Mesendoderm (in vitro differentiated cells): ENCODE measurements around the gene GALNT13.

ENCODE experiments used
- DNase-seq: peaks from one replicate; pipeline ENCODE4 v3.0.0; 2013
- H2AK5ac ChIP-seq: 2 replicates; pipeline ENCODE4 v1.6.1; 2013; ENCODE audit warnings: low read length, inconsistent platforms
- H2BK120ac ChIP-seq: 2 replicates; pipeline ENCODE4 v1.6.1; 2013; ENCODE audit warnings: low read depth, mild to moderate bottlenecking, low read length, moderate library complexity, mixed read lengths
- H2BK15ac ChIP-seq: replicated peaks from 2 replicates; pipeline ENCODE4 v1.6.1; 2013; ENCODE audit warnings: low read depth, mild to moderate bottlenecking, moderate library complexity
- H2BK5ac ChIP-seq: 2 replicates; pipeline ENCODE4 v1.6.1; 2013; ENCODE audit warnings: low read length, inconsistent platforms
- H3K18ac ChIP-seq: 2 replicates; pipeline ENCODE4 v1.6.1; 2013; ENCODE audit warnings: mild to moderate bottlenecking, low read length, mixed read lengths
- H3K23ac ChIP-seq: one replicate; pipeline ENCODE4 v1.6.1; 2013; ENCODE audit warnings: low read length
- H3K27ac ChIP-seq: 2 replicates; pipeline ENCODE4 v1.5.1; 2013; ENCODE audit warnings: low read depth, mild to moderate bottlenecking, inconsistent platforms, low read length, moderate library complexity
- H3K27me3 ChIP-seq: 2 replicates; pipeline ENCODE4 v1.6.1; 2013; ENCODE audit warnings: low read length, control low read depth, mild to moderate bottlenecking, inconsistent platforms; ENCODE audit not compliant: insufficient read depth, poor library complexity
- H3K36me3 ChIP-seq: 2 replicates; pipeline ENCODE4 v1.6.1; 2013; ENCODE audit warnings: low read length, inconsistent platforms; ENCODE audit not compliant: control insufficient read depth, insufficient read depth
- H3K4ac ChIP-seq: one replicate; pipeline ENCODE4 v1.6.1; 2013; ENCODE audit warnings: low read depth, mild to moderate bottlenecking, low read length, moderate library complexity
- H3K4me1 ChIP-seq: 2 replicates; pipeline ENCODE4 v1.6.1; 2013; ENCODE audit warnings: low read depth, low read length, inconsistent platforms; ENCODE audit not compliant: control insufficient read depth
- H3K4me2 ChIP-seq: 2 replicates; pipeline ENCODE4 v1.6.1; 2013; ENCODE audit warnings: low read length
- H3K4me3 ChIP-seq: 2 replicates; pipeline ENCODE4 v1.5.1; 2013; ENCODE audit warnings: mild to moderate bottlenecking, low read length
- H3K56ac ChIP-seq: one replicate; pipeline ENCODE4 v1.6.1; 2013; ENCODE audit warnings: low read length
- H3K79me1 ChIP-seq: 2 replicates; pipeline ENCODE4 v1.6.1; 2013; ENCODE audit warnings: low read length, inconsistent platforms
- H3K79me2 ChIP-seq: 2 replicates; pipeline ENCODE4 v1.6.1; 2013; ENCODE audit warnings: mild to moderate bottlenecking, low read length; ENCODE audit not compliant: control insufficient read depth, insufficient read depth
- H3K9ac ChIP-seq: 2 replicates; pipeline ENCODE4 v1.6.1; 2013; ENCODE audit warnings: low read length, inconsistent platforms
- H4K5ac ChIP-seq: one replicate; pipeline ENCODE4 v1.6.1; 2013; ENCODE audit warnings: low read length
- H4K8ac ChIP-seq: one replicate; pipeline ENCODE4 v1.6.1; 2013; ENCODE audit warnings: low read depth, mild to moderate bottlenecking, control low read depth, low read length, moderate library complexity
- WGBS: extraction: QIAGEN DNeasy Blood & Tissue Kit; methylation state at CpG from one replicate; pipeline ENCODE4 v1.1.7; 2013; ENCODE audit warnings: low lambda C conversion rate, missing lambda C conversion rate; ENCODE audit not compliant: insufficient coverage; ENCODE audit errors: extremely low coverage; 5-methylcytosine and 5-hydroxymethylcytosine counted together

Gene GALNT13

DNA sequence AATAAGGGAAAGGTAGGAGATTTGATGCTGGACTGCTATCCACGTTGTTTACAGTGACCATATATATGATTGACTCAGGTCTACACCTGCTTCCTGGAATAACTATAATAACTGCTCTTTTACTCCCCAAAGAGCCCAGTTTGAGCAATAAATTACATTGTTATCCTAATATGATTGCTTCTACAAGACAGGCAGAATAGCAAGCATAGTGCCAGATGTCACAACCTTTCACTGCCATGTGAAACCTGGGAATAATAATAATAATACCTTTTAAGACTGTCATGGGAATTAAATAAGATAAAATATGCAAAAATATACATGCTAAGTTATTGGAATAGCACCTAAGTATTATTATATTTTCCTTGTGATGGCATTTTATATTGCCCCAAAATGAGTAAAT, 298.7 kb downstream of the GALNT13 start:
- H3K4ac ChIP-seq = no peak overlapping the region
- DNase-seq = no peak
- H4K5ac ChIP-seq = no peak overlapping the region
- no peak overlapping the region for H3K18ac ChIP-seq
- no peak overlapping the region for H3K56ac ChIP-seq
- H2BK120ac ChIP-seq = no peak overlapping the region
- WGBS = no CpG with 5 or more reads among the region's 1 CpG
- no peaks in the 10 kb centered on the region for H3K27me3 ChIP-seq
- no peak overlapping the region for H3K9ac ChIP-seq
- no peaks in the 10 kb centered on the region for H3K4me1 ChIP-seq
- H3K27ac ChIP-seq = no peak overlapping the region
- H3K4me3 ChIP-seq = no peak overlapping the region
- no peak overlapping the region for H3K4me2 ChIP-seq
- no peak overlapping the region for H4K8ac ChIP-seq
- H2BK15ac ChIP-seq = no peak overlapping the region
- no peaks in the 10 kb centered on the region for H3K79me2 ChIP-seq
- H3K79me1 ChIP-seq = no peaks in the 10 kb centered on the region
- H2BK5ac ChIP-seq = no peak overlapping the region
- no peak overlapping the region for H3K23ac ChIP-seq
- no peak overlapping the region for H2AK5ac ChIP-seq
- H3K36me3 ChIP-seq = no peaks in the 10 kb centered on the region

DNA sequence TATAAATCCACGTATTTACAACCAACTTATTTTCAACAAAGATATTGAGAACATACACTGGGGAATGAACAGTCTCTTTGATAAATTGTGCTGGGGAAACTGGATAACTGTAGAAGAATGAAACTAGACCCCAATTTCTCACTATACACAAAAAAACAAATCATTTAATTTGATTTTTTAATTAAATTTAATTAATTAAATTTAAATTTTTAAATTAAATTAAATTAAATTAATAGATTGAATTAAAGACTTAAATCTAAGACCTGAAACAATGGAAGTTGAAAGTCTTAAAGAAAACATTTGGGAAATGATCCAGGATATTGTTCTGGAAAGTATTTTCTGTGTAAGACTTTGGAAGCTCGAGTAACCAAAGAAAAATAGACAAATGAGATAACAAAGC, 301.4 kb downstream of the GALNT13 start:
- Histone ChIP-seq H3K36me3 (no peaks in the 10 kb centered on the region), H3K4ac (no peak overlapping the region), H2BK5ac (no peak overlapping the region), H2AK5ac (no peak overlapping the region), H2BK15ac (no peak overlapping the region), H3K4me1 (no peaks in the 10 kb centered on the region), H3K4me2 (no peak overlapping the region), H3K18ac (no peak overlapping the region), H3K9ac (no peak overlapping the region), H3K79me2 (no peaks in the 10 kb centered on the region), H3K4me3 (no peak overlapping the region), H4K5ac (no peak overlapping the region), H3K27ac (no peak overlapping the region), H2BK120ac (no peak overlapping the region), H3K27me3 (no peaks in the 10 kb centered on the region), H3K56ac (no peak overlapping the region), H3K79me1 (no peaks in the 10 kb centered on the region), H4K8ac (no peak overlapping the region), H3K23ac (no peak overlapping the region)
- DNase-seq = no peak
- WGBS = no CpG with 5 or more reads among the region's 2 CpGs

DNA sequence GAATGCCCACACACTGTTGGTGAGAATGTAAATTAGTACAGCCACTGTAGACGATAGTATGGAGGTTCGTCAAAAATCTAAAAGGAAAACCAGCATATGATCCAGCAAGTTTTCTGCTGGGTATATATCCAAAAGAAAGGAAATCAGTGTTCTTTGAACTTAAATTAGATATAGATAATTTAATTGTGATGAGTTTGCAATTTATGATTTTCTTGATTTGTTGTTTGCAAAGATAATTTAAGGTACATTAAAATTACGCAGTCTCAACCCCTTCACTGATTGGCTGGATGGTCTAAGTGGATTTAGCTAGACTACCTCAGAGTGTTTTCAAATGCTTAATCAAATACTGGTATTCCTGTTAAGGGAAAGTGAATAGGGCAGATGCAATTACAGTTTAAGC, 302.2 kb downstream of the GALNT13 start:
- Histone ChIP-seq H3K36me3 (no peaks in the 10 kb centered on the region), H3K79me2 (no peaks in the 10 kb centered on the region), H3K27ac (no peak overlapping the region), H3K23ac (no peak overlapping the region), H4K5ac (no peak overlapping the region), H3K4me3 (no peak overlapping the region), H2AK5ac (no peak overlapping the region), H2BK120ac (no peak overlapping the region), H3K4me2 (no peak overlapping the region), H3K9ac (no peak overlapping the region), H2BK15ac (no peak overlapping the region), H3K56ac (no peak overlapping the region), H3K4ac (no peak overlapping the region), H3K79me1 (no peaks in the 10 kb centered on the region), H3K18ac (no peak overlapping the region), H4K8ac (no peak overlapping the region), H3K27me3 (no peaks in the 10 kb centered on the region), H2BK5ac (no peak overlapping the region), H3K4me1 (peaks cover 3% of the 10 kb centered on the region)
- DNase-seq = no peak
- WGBS = no CpG with 5 or more reads among the region's 3 CpGs

DNA sequence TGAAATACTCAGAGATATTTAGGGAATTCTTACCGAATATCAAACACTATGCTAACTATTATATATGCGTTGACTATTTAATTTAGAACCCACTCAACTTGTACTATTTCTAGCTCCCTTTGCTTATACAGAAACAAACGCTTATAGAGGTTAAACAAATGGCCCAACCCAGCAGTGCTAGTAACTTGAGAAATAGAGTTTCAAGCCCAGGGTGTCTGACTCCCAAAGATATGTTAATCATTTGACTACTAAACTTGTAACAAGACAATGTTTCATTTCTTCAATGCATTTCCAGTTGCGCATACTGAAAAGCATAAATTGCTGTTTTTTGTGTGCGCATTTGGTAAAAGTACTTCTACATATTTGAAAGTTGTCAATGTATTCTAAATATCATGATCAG, 310.3 kb downstream of the GALNT13 start:
- no peak overlapping the region for H3K18ac ChIP-seq
- DNase-seq = no peak
- H3K4ac ChIP-seq = no peak overlapping the region
- H2BK15ac ChIP-seq = no peak overlapping the region
- H3K27ac ChIP-seq = no peak overlapping the region
- H3K27me3 ChIP-seq = no peaks in the 10 kb centered on the region
- H3K56ac ChIP-seq = no peak overlapping the region
- H3K23ac ChIP-seq = no peak overlapping the region
- no peak overlapping the region for H4K8ac ChIP-seq
- H2BK120ac ChIP-seq = no peak overlapping the region
- H3K79me1 ChIP-seq = no peaks in the 10 kb centered on the region
- H4K5ac ChIP-seq = no peak overlapping the region
- H3K4me1 ChIP-seq = peaks cover 3% of the 10 kb centered on the region
- H2BK5ac ChIP-seq = no peak overlapping the region
- no peak overlapping the region for H3K4me3 ChIP-seq
- H3K79me2 ChIP-seq = no peaks in the 10 kb centered on the region
- H3K36me3 ChIP-seq = no peaks in the 10 kb centered on the region
- H2AK5ac ChIP-seq = no peak overlapping the region
- no peak overlapping the region for H3K9ac ChIP-seq
- no peak overlapping the region for H3K4me2 ChIP-seq
- WGBS = no CpG with 5 or more reads among the region's 5 CpGs

DNA sequence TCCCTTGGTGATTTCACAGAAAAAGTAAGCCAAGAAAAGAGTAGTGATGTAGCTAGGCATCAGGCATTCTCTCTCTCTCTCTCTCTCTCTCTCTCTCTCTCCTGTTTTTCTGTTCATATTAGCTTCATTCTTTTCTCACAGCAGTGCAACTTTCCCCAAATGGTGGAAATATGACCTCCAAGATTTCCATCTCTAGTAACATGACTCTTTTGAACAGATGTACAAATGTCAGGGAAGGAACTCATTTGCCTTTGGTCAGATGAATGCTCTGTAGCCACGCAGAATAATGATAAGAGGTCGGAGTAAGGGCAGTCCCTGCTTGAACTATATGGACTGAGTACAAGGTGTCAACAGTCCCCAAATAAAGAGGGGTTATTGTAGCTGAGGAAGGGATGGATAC, 316.2 kb downstream of the GALNT13 start:
- Histone ChIP-seq H2BK5ac (no peak overlapping the region), H3K18ac (no peak overlapping the region), H3K4me3 (no peak overlapping the region), H3K23ac (no peak overlapping the region), H3K56ac (no peak overlapping the region), H4K8ac (no peak overlapping the region), H3K27me3 (no peaks in the 10 kb centered on the region), H2AK5ac (no peak overlapping the region), H3K79me2 (no peaks in the 10 kb centered on the region), H3K4me1 (no peaks in the 10 kb centered on the region), H4K5ac (no peak overlapping the region), H3K27ac (no peak overlapping the region), H2BK15ac (no peak overlapping the region), H3K36me3 (no peaks in the 10 kb centered on the region), H2BK120ac (no peak overlapping the region), H3K4me2 (no peak overlapping the region), H3K4ac (no peak overlapping the region), H3K79me1 (no peaks in the 10 kb centered on the region), H3K9ac (no peak overlapping the region)
- no CpG with 5 or more reads among the region's 2 CpGs for WGBS
- DNase-seq = no peak

DNA sequence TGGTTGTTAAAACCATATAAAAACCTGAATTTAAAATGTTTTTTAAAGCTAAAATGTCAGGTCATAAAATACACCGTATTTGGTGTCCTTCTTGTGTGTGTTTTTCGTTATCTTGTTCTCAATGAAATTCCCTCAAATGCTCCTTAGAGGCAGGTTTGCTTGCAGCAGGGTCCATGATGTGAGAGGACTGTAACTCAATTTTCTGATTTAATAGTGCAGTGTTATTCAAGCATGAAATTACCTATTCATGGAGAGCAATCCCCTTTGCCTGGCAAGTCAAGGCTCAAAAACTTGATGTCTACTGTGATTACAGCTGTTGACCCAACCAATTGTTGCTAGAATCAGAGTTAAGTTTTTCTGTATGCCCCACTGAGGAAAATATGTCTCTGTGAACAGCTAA, 318.2 kb downstream of the GALNT13 start:
- no peak overlapping the region for H3K4me3 ChIP-seq
- H3K4me2 ChIP-seq = no peak overlapping the region
- no peak overlapping the region for H3K23ac ChIP-seq
- no peak for DNase-seq
- H2BK15ac ChIP-seq = no peak overlapping the region
- H3K36me3 ChIP-seq = no peaks in the 10 kb centered on the region
- no peak overlapping the region for H3K18ac ChIP-seq
- H3K9ac ChIP-seq = no peak overlapping the region
- H3K79me2 ChIP-seq = no peaks in the 10 kb centered on the region
- no peak overlapping the region for H3K27ac ChIP-seq
- H3K56ac ChIP-seq = no peak overlapping the region
- no peaks in the 10 kb centered on the region for H3K27me3 ChIP-seq
- WGBS = no CpG with 5 or more reads among the region's 2 CpGs
- no peak overlapping the region for H2BK5ac ChIP-seq
- no peak overlapping the region for H3K4ac ChIP-seq
- no peaks in the 10 kb centered on the region for H3K79me1 ChIP-seq
- H2AK5ac ChIP-seq = no peak overlapping the region
- H2BK120ac ChIP-seq = no peak overlapping the region
- no peaks in the 10 kb centered on the region for H3K4me1 ChIP-seq
- no peak overlapping the region for H4K5ac ChIP-seq
- H4K8ac ChIP-seq = no peak overlapping the region
